CD4-positive, alpha-beta T cell treated with Interleukin-2 at 100 ng/mL for 4 hours (primary cell): ENCODE results near the gene TLE1.
"Not testable (repeated sequence)": the region's sequence is repeated elsewhere in the genome, so short reads cannot be mapped to it uniquely, and the experiment has no call there.

Experiments
- DNase-seq: peaks from one replicate; pipeline ENCODE4 v3.0.0-alpha.2; 2020; ENCODE audit warnings: low spot score

The TLE1 gene

DNA sequence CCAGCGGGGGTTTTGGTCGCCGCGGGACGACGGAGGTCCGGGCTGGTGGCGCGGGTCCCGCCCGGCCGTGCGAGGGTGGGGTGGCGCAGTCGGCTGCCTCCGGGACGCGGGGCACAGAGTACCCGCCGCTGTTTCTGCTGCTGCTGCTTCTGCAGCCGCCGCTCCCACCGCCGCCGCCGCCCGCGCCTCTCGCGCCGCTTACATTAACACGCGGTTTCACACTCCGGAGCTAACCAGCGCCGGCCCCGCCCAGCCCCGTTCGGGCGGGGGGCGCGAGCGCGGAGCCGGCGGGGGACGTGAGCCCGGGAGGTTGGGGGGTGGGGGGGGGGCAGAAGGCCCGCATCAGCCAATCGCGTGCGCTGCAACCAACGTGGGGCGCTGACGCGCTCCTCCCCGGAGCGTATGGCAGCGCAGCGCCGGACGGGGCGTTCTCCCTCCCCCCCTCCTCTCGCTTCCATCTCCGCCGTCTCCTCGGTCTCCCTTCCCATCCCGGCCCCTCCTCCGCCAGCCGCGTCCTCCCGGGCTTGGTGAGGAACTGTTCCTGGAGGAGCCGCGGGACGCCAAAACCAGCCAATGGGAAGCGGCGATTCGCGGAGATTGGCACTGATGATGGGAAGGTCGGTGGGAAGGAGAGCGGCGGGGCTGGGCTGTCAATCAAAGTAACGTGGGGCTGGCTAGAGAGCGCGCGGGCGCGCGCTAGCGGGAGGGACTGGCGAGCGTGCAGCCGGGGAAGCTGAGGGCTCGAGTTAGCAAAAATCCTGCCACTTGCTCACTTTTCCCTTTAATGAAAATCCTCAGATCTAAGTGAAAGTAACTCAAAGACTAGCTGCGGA lies at the start of gene TLE1:
TSS of gene TLE1 (minus strand) at position 205 of the 833 bp plus-strand sequence. CDS start 1,307 bp downstream, outside the sequence.
- DNase-seq, result peak; percentile 72

GRCh38 chr9:81737871-81738507 lies 48.6 kb upstream of the TLE1 start:
- DNase-seq, result no peak

DNA sequence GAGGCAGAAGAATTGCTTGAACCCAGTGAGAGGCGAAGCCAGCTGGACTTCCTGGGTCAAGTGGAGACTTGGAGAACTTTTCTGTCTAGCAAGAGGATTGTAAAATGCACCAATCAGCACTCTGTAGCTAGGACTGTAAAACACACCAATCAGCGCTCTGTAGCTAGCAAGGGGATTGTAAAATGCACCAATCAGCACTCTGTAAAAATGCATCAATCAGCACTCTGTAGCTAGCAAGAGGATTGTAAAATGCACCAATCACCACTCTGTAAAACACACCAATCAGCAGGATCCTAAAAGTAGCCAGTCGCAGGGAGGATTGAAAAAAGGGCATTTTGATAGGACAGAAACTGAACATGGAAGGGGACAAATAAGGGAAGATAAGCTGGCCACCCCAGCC lies 41.2 kb upstream of the TLE1 start:
- DNase-seq, result not testable (repeated sequence)

DNA sequence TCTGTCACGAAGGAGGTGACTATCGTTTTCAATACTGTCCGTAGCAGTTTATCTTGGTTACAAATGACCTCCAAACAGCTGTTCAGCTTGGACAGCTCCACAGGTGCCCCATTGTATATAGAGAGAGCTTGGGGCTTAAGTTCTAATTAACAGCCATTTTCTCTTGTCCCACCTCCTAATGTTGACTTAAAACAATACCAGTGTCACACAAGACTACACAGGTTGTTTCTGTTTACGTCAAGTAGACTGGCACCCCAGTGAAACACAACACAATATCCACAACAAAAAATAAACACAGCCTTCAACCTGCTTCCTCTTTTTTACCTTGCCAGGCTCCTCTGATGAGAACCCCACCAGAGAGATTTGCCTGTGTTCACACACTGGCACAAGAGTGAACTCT lies 39.8 kb upstream of the TLE1 start:
- DNase-seq, result no peak

DNA sequence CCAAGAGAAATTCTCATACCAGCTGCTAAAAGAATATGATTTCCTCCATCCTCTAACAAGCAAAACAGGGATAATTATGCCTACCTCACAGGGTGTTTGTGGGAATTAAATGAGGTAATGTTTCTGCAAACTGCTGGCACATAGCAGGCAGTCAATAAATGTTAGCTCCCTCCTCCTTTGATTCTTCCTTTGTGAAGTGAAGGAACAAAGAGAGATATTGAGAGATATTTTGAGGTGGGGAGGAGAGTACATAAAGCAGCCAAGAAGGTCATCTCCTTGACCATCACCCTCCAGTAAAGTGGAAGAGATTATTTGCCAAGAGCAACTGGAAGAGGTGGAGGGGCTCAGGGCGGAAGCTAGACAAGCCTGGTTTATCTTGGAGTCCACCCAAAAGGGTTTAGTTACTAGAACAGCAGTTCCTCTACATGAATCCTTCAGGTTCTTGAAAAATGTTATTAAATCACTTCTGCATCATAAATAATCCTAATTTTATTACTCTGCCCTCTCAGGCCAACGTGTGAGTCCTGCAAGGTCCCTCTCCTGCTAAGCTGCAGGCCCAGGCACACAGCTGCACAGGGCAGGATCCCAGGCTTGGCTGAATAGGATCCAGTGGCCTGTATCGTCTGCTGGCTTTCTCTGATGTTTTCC lies 35.0 kb upstream of the TLE1 start:
- DNase-seq, result no peak

DNA sequence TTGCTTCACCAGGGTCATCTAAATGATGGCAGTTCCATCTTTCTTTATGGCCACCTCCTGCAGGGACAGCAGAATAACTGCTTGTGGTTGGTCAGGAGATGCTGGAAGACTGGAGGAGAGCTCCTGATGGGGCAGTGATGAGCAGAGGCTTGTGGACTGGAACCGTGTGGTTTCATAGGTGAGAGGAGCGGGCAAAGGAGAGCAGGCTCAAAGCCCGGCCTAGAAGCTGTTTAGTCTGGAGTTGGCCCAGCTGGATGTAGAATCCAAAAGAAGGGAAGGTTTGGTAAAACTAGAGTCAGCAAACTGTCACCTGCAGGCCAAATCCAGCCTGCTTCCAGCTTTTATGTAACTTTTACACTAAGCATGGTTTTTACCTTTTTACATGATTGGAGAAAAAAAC lies 32.9 kb upstream of the TLE1 start:
- DNase-seq, result no peak

DNA sequence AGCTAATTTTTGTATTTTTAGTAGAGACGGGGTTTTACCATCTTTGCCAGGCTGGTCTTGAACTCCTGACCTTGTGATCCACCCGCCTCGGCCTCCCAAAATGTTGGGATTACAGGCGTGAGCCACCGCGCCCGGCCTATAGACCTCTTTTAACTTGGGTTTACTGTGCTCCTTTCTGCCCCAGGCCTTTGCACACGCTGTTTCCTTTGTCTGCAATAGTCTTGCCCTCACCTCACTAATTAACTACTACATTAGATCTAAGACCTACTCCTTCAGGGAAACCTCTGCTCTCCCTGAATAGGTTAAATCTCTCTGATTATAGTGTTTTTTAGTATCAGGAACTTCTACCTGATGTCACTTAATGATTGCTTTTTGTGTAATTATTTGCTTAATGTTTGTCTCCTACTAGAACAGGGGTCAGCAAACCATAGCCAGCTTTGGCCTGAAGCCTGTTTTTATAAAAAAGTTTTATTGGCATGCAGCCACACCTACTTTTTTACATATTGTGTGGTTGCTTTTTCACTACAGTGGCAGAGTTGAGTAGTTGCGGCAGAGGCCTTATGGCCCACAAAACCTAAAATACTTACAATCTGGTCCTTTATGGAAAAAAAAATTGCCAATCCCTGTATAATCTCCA lies 31.2 kb upstream of the TLE1 start:
- no peak for DNase-seq

DNA sequence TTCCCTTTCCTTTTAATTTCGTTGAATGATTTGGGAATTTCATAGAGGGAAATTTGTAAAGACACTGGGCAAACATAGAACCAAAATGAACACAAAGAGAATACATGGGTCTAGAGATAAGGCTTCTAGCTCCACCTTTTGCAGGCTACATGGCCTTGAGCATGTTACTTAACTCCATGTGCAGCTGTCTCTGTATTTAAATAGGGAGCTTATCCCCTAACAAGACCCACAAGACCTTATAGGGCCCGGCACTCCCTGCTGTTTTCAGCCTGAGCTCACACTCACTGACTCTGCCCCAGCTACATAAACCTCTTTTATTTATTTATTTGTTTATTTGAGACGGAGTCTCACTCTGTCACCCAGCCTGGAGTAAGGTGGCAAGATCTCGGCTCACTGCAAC lies 30.6 kb upstream of the TLE1 start:
- no peak for DNase-seq

- DNase-seq, result no peak
Measured at GRCh38 chr9:81718244-81718643, 28.9 kb upstream of the TLE1 start.

DNA sequence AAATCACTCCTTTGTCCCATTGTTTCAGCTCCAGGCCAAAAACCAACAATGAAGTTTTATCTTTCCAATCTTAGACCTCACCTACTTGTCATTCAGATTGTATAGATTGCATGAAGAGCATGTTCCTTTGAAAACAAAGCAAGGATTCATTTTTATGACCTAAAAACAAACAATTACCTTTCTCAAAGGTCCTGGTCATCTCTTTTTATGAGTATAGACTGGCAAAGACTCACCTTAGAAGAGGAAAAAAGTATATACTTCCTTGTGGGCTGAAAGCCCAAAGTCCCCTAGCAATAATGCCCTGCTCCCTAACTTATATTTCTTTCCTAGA lies 28.4 kb upstream of the TLE1 start:
- no peak for DNase-seq

DNA sequence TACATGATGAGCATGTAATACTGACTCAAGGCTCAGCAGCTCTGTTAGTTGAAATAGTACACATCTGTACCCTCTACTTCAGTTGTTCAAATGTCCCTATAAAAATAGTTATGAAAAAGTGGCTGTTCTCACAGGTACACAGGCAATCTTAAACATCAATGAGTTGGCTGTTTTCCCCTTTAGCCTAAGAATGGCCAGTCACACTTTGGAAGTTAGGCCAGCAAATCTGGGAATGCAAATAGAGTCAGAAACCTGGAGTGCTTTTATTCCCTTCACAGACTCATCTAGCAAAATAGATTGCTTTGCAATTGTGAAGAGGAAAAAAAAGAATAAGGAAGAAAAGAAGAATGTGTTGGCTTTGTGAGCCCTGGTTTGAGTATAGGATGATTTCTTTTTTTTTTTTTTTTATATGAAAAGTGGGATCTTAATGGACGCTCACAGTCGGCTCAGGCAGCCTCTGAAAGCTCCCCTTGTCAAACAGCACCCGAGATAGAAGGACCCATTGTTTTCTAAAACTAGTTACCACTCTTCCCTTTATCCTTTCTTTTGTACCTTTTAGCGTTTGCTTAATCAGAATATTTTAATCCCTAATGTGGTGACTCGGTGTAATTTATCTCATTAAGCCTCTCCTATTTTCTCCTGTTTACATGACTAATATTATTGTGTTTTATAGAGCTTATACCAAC lies 27.9 kb upstream of the TLE1 start:
- DNase-seq, result no peak

- no peak for DNase-seq
Measured at GRCh38 chr9:81716409-81716808, 27.1 kb upstream of the TLE1 start.

DNA sequence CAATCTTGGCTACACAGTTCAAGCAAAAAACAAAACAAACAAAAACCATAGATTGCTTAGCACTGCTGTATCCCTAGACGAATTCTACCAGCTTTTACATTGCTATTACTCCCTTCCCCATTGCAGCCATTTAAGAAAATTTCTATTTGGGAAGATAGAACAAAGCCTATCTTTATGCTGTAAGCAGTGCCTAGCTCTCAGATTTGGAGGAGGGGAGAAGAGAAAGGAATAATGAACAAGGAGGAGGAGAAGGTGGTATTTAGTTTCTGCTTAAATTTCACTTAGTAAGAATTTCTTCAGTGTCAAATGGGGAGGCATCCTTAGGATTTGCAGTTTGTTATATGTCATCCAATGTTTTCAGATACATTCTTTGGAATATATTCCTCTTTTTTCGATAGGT lies 16.2 kb upstream of the TLE1 start:
- DNase-seq, result no peak

- no peak for DNase-seq
Measured at GRCh38 chr9:81694541-81694940, 5.2 kb upstream of the TLE1 start.

GRCh38 chr9:81693671-81694378 lies 4.5 kb upstream of the TLE1 start:
- no peak for DNase-seq

- no peak for DNase-seq
Measured at GRCh38 chr9:81690251-81690851, 1.0 kb upstream of the TLE1 start.

- DNase-seq, result not testable (repeated sequence)
Measured at GRCh38 chr9:81689093-81689342, 329 bp downstream of the TLE1 start.

GRCh38 chr9:81688262-81689092 lies 870 bp downstream of the TLE1 start:
- DNase-seq, result not testable (repeated sequence)

DNA sequence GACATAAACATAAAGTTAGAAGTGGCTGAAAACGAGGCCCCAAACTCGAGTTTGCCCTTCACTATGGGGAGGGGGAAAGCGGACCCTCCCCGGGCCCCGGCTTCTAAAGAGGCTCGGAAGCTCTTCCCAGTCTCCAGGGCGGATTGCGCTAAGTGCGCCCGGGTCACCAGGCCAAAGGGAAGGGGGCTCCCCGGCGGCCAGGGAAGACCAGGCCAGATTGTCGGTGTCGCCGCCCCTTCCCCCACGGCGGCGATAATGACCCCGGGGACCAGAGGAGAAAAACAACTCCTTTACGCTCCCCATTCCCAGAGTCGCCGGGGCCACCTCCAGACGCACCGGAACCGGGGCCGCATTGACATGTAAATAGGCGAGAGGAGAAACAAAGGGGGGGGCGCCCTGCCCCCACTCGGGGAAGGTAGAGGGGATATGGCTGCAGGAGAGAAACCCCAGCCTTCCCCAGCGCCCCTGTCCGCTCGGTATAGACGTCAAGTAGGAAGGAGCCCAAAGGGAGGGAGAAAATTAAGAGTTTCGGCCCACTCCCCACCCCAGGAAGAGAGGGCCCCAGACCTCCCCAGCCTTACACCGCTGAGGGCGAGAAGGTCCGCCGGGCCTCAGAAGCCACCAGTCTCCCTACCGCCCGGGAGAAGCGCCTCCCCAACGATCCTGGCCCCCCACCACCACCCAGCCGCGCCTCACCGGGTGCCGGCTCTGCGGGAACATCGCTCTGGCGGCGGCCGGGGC lies 1.7 kb downstream of the TLE1 start:
- no peak for DNase-seq
